ENCODE data around the gene INPP5D. TPM values are rescaled to one million over a fixed set of nuclear protein-coding genes. Genes with fewer than 3 reads are reported as not detected.

The INPP5D gene
- total RNA-seq, 1 donor from 2014 or later = 30.4 TPM

Other genes with a start within 250 kb of the INPP5D start
- gene SNORC, start 190.1 kb upstream of the INPP5D start, total RNA-seq = 7.7 TPM
- 12.0 TPM for gene NGEF, start 47.1 kb upstream of the INPP5D start, total RNA-seq
- gene NEU2, start 27.7 kb upstream of the INPP5D start, total RNA-seq = not detected
- gene ATG16L1, start 191.3 kb downstream of the INPP5D start, total RNA-seq = 35.0 TPM
- not detected for gene SAG, start 247.5 kb downstream of the INPP5D start, total RNA-seq